ENCODE data around the gene COMT.

DNA sequence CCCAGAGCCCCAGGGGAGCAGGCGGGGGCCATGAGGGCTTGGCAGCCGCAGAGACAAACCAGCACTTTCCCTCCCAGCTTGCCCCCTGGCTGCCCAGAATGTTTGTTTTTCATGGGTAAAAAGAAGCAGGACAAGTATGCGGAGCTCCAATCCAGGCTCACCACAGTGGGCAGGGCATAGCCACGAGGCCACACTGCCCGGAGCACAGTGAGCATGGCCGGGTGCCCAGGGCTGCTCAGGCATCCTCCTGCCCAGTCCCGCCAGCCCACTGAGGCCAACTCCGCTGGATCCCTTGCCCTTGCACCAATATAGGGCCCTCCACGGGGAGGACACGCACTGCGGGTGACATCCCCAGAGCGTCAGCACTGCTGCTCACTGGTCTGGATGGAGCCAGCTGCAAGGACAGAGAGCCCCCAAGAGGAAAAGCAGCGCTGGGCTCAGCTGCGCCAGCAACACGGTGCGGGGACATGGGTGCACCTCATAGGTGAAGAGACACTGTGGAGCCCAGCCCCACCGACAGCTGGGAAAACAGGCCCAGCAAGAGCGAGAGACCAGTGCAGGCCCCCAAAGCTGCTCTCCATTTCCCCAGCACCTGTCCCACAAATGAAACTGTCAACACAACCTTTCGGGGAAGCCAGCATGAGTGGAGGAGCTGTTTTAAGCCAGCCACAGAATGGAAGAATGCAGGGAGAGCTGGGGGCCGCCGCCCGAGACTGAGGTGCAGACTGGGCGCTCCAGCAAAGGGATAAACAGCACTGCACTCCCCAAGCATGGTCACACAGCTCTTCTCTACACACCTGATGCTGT, 50.3 kb downstream of the COMT start:
- TF ChIP-seq, protein P1, sequence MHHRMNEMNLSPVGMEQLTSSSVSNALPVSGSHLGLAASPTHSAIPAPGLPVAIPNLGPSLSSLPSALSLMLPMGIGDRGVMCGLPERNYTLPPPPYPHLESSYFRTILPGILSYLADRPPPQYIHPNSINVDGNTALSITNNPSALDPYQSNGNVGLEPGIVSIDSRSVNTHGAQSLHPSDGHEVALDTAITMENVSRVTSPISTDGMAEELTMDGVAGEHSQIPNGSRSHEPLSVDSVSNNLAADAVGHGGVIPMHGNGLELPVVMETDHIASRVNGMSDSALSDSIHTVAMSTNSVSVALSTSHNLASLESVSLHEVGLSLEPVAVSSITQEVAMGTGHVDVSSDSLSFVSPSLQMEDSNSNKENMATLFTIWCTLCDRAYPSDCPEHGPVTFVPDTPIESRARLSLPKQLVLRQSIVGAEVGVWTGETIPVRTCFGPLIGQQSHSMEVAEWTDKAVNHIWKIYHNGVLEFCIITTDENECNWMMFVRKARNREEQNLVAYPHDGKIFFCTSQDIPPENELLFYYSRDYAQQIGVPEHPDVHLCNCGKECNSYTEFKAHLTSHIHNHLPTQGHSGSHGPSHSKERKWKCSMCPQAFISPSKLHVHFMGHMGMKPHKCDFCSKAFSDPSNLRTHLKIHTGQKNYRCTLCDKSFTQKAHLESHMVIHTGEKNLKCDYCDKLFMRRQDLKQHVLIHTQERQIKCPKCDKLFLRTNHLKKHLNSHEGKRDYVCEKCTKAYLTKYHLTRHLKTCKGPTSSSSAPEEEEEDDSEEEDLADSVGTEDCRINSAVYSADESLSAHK (tag by site-specific recombination; IDR thresholded peaks at IDR 0.05): no peak
- TF ChIP-seq, protein P2, sequence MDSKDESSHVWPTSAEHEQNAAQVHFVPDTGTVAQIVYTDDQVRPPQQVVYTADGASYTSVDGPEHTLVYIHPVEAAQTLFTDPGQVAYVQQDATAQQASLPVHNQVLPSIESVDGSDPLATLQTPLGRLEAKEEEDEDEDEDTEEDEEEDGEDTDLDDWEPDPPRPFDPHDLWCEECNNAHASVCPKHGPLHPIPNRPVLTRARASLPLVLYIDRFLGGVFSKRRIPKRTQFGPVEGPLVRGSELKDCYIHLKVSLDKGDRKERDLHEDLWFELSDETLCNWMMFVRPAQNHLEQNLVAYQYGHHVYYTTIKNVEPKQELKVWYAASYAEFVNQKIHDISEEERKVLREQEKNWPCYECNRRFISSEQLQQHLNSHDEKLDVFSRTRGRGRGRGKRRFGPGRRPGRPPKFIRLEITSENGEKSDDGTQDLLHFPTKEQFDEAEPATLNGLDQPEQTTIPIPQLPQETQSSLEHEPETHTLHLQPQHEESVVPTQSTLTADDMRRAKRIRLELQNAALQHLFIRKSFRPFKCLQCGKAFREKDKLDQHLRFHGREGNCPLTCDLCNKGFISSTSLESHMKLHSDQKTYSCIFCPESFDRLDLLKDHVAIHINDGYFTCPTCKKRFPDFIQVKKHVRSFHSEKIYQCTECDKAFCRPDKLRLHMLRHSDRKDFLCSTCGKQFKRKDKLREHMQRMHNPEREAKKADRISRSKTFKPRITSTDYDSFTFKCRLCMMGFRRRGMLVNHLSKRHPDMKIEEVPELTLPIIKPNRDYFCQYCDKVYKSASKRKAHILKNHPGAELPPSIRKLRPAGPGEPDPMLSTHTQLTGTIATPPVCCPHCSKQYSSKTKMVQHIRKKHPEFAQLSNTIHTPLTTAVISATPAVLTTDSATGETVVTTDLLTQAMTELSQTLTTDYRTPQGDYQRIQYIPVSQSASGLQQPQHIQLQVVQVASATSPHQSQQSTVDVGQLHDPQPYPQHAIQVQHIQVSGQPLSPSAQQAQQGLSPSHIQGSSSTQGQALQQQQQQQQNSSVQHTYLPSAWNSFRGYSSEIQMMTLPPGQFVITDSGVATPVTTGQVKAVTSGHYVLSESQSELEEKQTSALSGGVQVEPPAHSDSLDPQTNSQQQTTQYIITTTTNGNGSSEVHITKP (tag by site-specific recombination; IDR thresholded peaks at IDR 0.05): no peak
- TF ChIP-seq, protein P3, sequence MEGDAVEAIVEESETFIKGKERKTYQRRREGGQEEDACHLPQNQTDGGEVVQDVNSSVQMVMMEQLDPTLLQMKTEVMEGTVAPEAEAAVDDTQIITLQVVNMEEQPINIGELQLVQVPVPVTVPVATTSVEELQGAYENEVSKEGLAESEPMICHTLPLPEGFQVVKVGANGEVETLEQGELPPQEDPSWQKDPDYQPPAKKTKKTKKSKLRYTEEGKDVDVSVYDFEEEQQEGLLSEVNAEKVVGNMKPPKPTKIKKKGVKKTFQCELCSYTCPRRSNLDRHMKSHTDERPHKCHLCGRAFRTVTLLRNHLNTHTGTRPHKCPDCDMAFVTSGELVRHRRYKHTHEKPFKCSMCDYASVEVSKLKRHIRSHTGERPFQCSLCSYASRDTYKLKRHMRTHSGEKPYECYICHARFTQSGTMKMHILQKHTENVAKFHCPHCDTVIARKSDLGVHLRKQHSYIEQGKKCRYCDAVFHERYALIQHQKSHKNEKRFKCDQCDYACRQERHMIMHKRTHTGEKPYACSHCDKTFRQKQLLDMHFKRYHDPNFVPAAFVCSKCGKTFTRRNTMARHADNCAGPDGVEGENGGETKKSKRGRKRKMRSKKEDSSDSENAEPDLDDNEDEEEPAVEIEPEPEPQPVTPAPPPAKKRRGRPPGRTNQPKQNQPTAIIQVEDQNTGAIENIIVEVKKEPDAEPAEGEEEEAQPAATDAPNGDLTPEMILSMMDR (tag by site-specific recombination; IDR thresholded peaks at IDR 0.05): no peak
- no peak for TF ChIP-seq ZSCAN30 (tag by site-specific recombination; IDR thresholded peaks at IDR 0.05)
- no peak for TF ChIP-seq SETDB1 (IDR thresholded peaks at IDR 0.05; ENCODE audit: insufficient read length, low read length)
- TF ChIP-seq ZBTB17 (tag by site-specific recombination; IDR thresholded peaks at IDR 0.05): no peak
